AG10803 (cell line): ENCODE measurements around the gene TOB2.
A peak's percentile ranks its signal among the peaks of the same experiment; 100 is the strongest.

Experiments used
- DNase-seq: peaks from one replicate; pipeline ENCODE4 v3.0.0; 2010; ENCODE audit warnings: low read depth
- H3K4me3 ChIP-seq: 2 replicates; pipeline ENCODE4 v1.5.1; 2011; ENCODE audit warnings: mild to moderate bottlenecking, low read length, control low read depth
- CTCF ChIP-seq: conservative IDR thresholded peaks from 2 replicates; pipeline ENCODE4 v1.5.1; 2011; ENCODE audit warnings: mild to moderate bottlenecking, low read length, control low read depth, inconsistent platforms

The TOB2 gene

GRCh38 chr22:41431656-41432055, 14.9 kb downstream of the TOB2 start:
- no peak for TF ChIP-seq CTCF

GRCh38 chr22:41429951-41430332, 16.7 kb downstream of the TOB2 start:
- TF ChIP-seq CTCF = no peak
- no peak for DNase-seq
- no peak overlapping the region for H3K4me3 ChIP-seq

More at GRCh38 chr22:41431656-41432055, 14.9 kb downstream of the TOB2 start:
- DNase-seq = no peak
- H3K4me3 ChIP-seq = no peak overlapping the region

- H3K4me3 ChIP-seq = no peak overlapping the region
These were observed 17.2 kb downstream of the TOB2 start for GRCh38 chr22:41429232-41429950.

GRCh38 chr22:41425660-41426365, 20.8 kb downstream of the TOB2 start:
- DNase-seq = no peak
- no peak overlapping the region for H3K4me3 ChIP-seq
- no peak for TF ChIP-seq CTCF

More at GRCh38 chr22:41429232-41429950, 17.2 kb downstream of the TOB2 start:
- TF ChIP-seq CTCF = no peak
- no peak for DNase-seq

- no peak for DNase-seq
- H3K4me3 ChIP-seq = no peak overlapping the region
- no peak for TF ChIP-seq CTCF
These were observed 27.9 kb downstream of the TOB2 start for GRCh38 chr22:41418717-41419116.

GRCh38 chr22:41417622-41418390, 28.8 kb downstream of the TOB2 start:
- no peak overlapping the region for H3K4me3 ChIP-seq
- peak; percentile 32 for DNase-seq
- no peak for TF ChIP-seq CTCF
